Fibroblast of mammary gland (primary cell): ENCODE results near the gene YAE1.

Experiments used
- DNase-seq: peaks from one replicate; pipeline ENCODE4 v3.0.0-alpha.2; 2010; ENCODE audit warnings: low read depth
- H3K4me3 ChIP-seq: 2 replicates; pipeline ENCODE4 v1.5.1; 2011; ENCODE audit warnings: low read depth, mild to moderate bottlenecking, low read length, moderate library complexity; ENCODE audit not compliant: control insufficient read depth
- CTCF ChIP-seq: conservative IDR thresholded peaks from 2 replicates; pipeline ENCODE4 v1.5.1; 2011; ENCODE audit warnings: low read depth, low read length, inconsistent platforms; ENCODE audit not compliant: control insufficient read depth, insufficient read depth

Gene YAE1

GRCh38 chr7:39566023-39566921 is at the start of gene YAE1:
Gene YAE1 (plus strand): TSS chr7:39566404. CDS start chr7:39566419, 15 bp downstream.
- peak within 1 kb of the TSS; percentile 98 for H3K4me3 ChIP-seq
- DNase-seq, result peak; percentile 76
- no peak for TF ChIP-seq CTCF

- H3K4me3 ChIP-seq, result no peak overlapping the region
- DNase-seq, result no peak
- no peak for TF ChIP-seq CTCF
These were observed 49.7 kb upstream of the YAE1 start for GRCh38 chr7:39516498-39516897.

GRCh38 chr7:39517240-39517639 is 49.0 kb upstream of the YAE1 start:
- no peak for TF ChIP-seq CTCF
- no peak for DNase-seq
- no peak overlapping the region for H3K4me3 ChIP-seq

- DNase-seq, result peak; percentile 44
- H3K4me3 ChIP-seq, result no peak overlapping the region
- TF ChIP-seq CTCF, result no peak
These were observed 40.3 kb upstream of the YAE1 start for GRCh38 chr7:39525926-39526325.

- no peak for DNase-seq
- no peak overlapping the region for H3K4me3 ChIP-seq
- TF ChIP-seq CTCF, result no peak
These were observed 39.5 kb upstream of the YAE1 start for GRCh38 chr7:39526666-39527065.

- TF ChIP-seq CTCF, result no peak
- H3K4me3 ChIP-seq, result no peak overlapping the region
- peak; percentile 55 for DNase-seq
These were observed 38.9 kb upstream of the YAE1 start for GRCh38 chr7:39527296-39527695.
